HCT116 (cell line): ENCODE data around the gene ZDHHC4. TPM values are rescaled to one million over a fixed set of nuclear protein-coding genes. Genes with fewer than 3 reads are reported as not detected.
A peak's percentile ranks its signal among the peaks of the same experiment; 100 is the strongest.

Experiments
- ATAC-seq: fragments of 200-7000 bp; cut with Tn5 transposase; 2 replicates; pipeline ENCODE4 v1.9.1; 2020; ENCODE audit warnings: mild to moderate bottlenecking, moderate library complexity
- BruUV-seq: library from RNA; stranded (reverse); fragments of 400-500 nt; replicated peaks from 2 replicates; lab custom pipeline; 2021; lab: Mats Ljungman, UMichigan
- CTCF ChIA-PET: fragments of 300-600 bp; sonication (Branson Sonifier 250); formaldehyde crosslinking; loops from one replicate; lab custom pipeline; 2021; ENCODE audit warnings: antibody characterized with exemption; lab: Charles Lee
- POLR2A ChIA-PET: fragments of 300-600, 350-600 bp; sonication (Branson Sonifier 250); formaldehyde crosslinking; loops from one replicate; lab custom pipeline; 2021; ENCODE audit warnings: antibody characterized with exemption; lab: Charles Lee
- RAD21 ChIA-PET, 2 experiments: fragments of 300-600 bp; sonication (Branson Sonifier 250); formaldehyde crosslinking; loops; one replicate each; lab custom pipeline; 2023; ENCODE audit warnings: low total read pairs in 2 of 2; ENCODE audit not compliant: uncharacterized antibody in 2 of 2, unreplicated experiment in 2 of 2, low non-redundant PET in 1 of 2; lab: Charles Lee
- DNase-seq: peaks from one replicate; pipeline ENCODE4 v3.0.0-alpha.2; 2010; ENCODE audit warnings: low read depth, low spot score
- H2AFZ ChIP-seq: fragments of 200-600 bp; shearing (Covaris generic), sonication (generic); 2 replicates; pipeline ENCODE4 v1.6.1; 2017; ENCODE audit warnings: low read depth, mixed run types, mixed read lengths, antibody characterized with exemption, low read length; ENCODE audit not compliant: poor library complexity, severe bottlenecking
- H3K27ac ChIP-seq: 2 replicates; pipeline ENCODE4 v1.5.1; 2012; ENCODE audit warnings: low read depth, low read length
- H3K27me3 ChIP-seq: fragments of 200-600 bp; sonication (generic); 2 replicates; pipeline ENCODE4 v1.6.1; 2016; ENCODE audit warnings: mixed run types, low read length, mixed read lengths; ENCODE audit not compliant: insufficient read depth
- H3K36me3 ChIP-seq, 2 experiments: fragments of 200-500 bp in 1 of 2; fragments of 200-600 bp in 1 of 2; sonication (Bioruptor generic) in 1 of 2; sonication (generic) in 1 of 2; 2 replicates each; pipeline versions ENCODE4 v1.5.1 to v1.6.1; 2014 to 2016; ENCODE audit warnings: low read length in 2 of 2, inconsistent platforms in 1 of 2, mixed read lengths in 1 of 2, mixed run types in 1 of 2; ENCODE audit not compliant: insufficient read depth in 2 of 2, control insufficient read depth in 1 of 2
- H3K4me1 ChIP-seq, 2 experiments: fragments of 200-600 bp in 1 of 2; sonication (generic) in 1 of 2; 2 replicates each; pipeline versions ENCODE4 v1.5.1 to v1.6.1; 2012 to 2017; ENCODE audit warnings: low read length in 2 of 2, inconsistent platforms in 1 of 2, mild to moderate bottlenecking in 1 of 2, mixed read lengths in 1 of 2, mixed run types in 1 of 2, moderate library complexity in 1 of 2; ENCODE audit not compliant: insufficient read depth in 2 of 2, control insufficient read depth in 1 of 2
- H3K4me2 ChIP-seq: fragments of 200-600 bp; sonication (generic); 2 replicates; pipeline ENCODE4 v1.6.1; 2017; ENCODE audit warnings: mixed run types, low read length, mixed read lengths
- H3K4me3 ChIP-seq, 2 experiments: fragments of 200-600 bp in 1 of 2; sonication (generic) in 1 of 2; replicated peaks in 1 of 2; 2 replicates each; pipeline ENCODE4 v1.5.1; 2011 to 2016; ENCODE audit warnings: low read length in 2 of 2, control low read depth in 1 of 2, low read depth in 1 of 2, mild to moderate bottlenecking in 1 of 2, mixed read lengths in 1 of 2, mixed run types in 1 of 2
- H3K79me2 ChIP-seq: fragments of 200-600 bp; sonication (generic); 2 replicates; pipeline ENCODE4 v1.6.1; 2017; ENCODE audit warnings: mild to moderate bottlenecking, mixed run types, low read length, moderate library complexity, mixed read lengths; ENCODE audit not compliant: insufficient read depth
- H3K9ac ChIP-seq: fragments of 200-600 bp; sonication (generic); 2 replicates; pipeline ENCODE4 v1.6.1; 2016; ENCODE audit warnings: low read length, mixed read lengths
- H3K9me2 ChIP-seq: fragments of 200-600 bp; sonication (generic), shearing (Covaris generic); 2 replicates; pipeline ENCODE4 v1.6.1; 2017; ENCODE audit warnings: mixed run types, mild to moderate bottlenecking, moderate library complexity; ENCODE audit not compliant: insufficient read depth
- H3K9me3 ChIP-seq, 2 experiments: fragments of 200-500 bp in 1 of 2; fragments of 200-600 bp in 1 of 2; sonication (Bioruptor generic) in 1 of 2; sonication (generic) in 1 of 2; 2 replicates each; pipeline ENCODE4 v1.6.1; 2014 to 2017; ENCODE audit warnings: low read length in 2 of 2, mixed read lengths in 2 of 2, inconsistent platforms in 1 of 2, low read depth in 1 of 2, mild to moderate bottlenecking in 1 of 2, mixed run types in 1 of 2, moderate library complexity in 1 of 2; ENCODE audit not compliant: control insufficient read depth in 1 of 2, insufficient read depth in 1 of 2
- H4K20me1 ChIP-seq: fragments of 200-600 bp; sonication (generic), shearing (Covaris generic); 2 replicates; pipeline ENCODE4 v1.6.1; 2017; ENCODE audit warnings: mixed run types, mild to moderate bottlenecking, moderate library complexity; ENCODE audit not compliant: insufficient read depth
- CBX3 ChIP-seq: IDR thresholded peaks from 2 replicates; pipeline ENCODE4 v1.6.1; 2012; ENCODE audit warnings: low read depth
- CEBPB ChIP-seq: IDR thresholded peaks from 2 replicates; pipeline ENCODE4 v1.6.1; 2012; ENCODE audit warnings: low read depth
- EGR1 ChIP-seq: IDR thresholded peaks from 2 replicates; pipeline ENCODE4 v1.6.1; 2012; ENCODE audit warnings: low read depth
- ELF1 ChIP-seq: IDR thresholded peaks from 2 replicates; pipeline ENCODE4 v1.6.1; 2012; ENCODE audit warnings: low read depth, borderline replicate concordance
- EZH2 ChIP-seq: fragments of 200-600 bp; sonication (generic); IDR thresholded peaks from 2 replicates; pipeline ENCODE4 v1.6.1; 2017; ENCODE audit warnings: antibody characterized with exemption, mixed run types
- EZH2phosphoT487 ChIP-seq: fragments of 200-600 bp; IDR thresholded peaks from 2 replicates; pipeline ENCODE4 v1.6.1; 2018; ENCODE audit warnings: antibody characterized with exemption, borderline replicate concordance
- FOSL1 ChIP-seq: IDR thresholded peaks from 2 replicates; pipeline ENCODE4 v1.6.1; 2012; ENCODE audit warnings: low read depth
- POLR2A ChIP-seq: IDR thresholded peaks from 2 replicates; pipeline ENCODE4 v1.7.0; 2011; ENCODE audit warnings: borderline replicate concordance; ENCODE audit not compliant: insufficient read depth, insufficient read length; ENCODE audit errors: extremely low read depth
- POLR2AphosphoS5 ChIP-seq: IDR thresholded peaks from 2 replicates; pipeline ENCODE4 v1.6.1; 2011; ENCODE audit warnings: mild to moderate bottlenecking, low read depth, low read length, moderate library complexity
- SIN3A ChIP-seq: IDR thresholded peaks from 2 replicates; pipeline ENCODE4 v1.6.1; 2012; ENCODE audit warnings: low read depth
- SRF ChIP-seq: IDR thresholded peaks from 2 replicates; pipeline ENCODE4 v1.6.1; 2012; ENCODE audit warnings: low read depth
- TCF7L2 ChIP-seq: IDR thresholded peaks from 2 replicates; pipeline ENCODE4 v1.7.0; 2011; ENCODE audit warnings: borderline replicate concordance, inconsistent platforms; ENCODE audit not compliant: insufficient read depth, insufficient read length; ENCODE audit errors: extremely low read depth
- intact Hi-C: fragments of 100-400 bp; cut with micrococcal nuclease; formaldehyde crosslinking; loops from 2 replicates; pipeline ENCODE4 v1.10.0; 2022
- total RNA-seq: library from RNA; stranded (reverse); gene quantifications from one replicate; pipeline ENCODE4 v1.2.1, GENCODE V29; 2021; ENCODE audit not compliant: unreplicated experiment
- TF ChIP-seq, protein P1 (sequence below), 3 experiments: fragments of 200-600 bp in 1 of 3; sonication (generic) in 1 of 3; IDR thresholded peaks in 2 of 3; conservative IDR thresholded peaks in 1 of 3; 2 replicates each; pipeline ENCODE4 v1.5.1; 2012 to 2017; ENCODE audit warnings: low read depth in 2 of 3, low read length in 2 of 3, antibody characterized with exemption in 1 of 3, borderline replicate concordance in 1 of 3, control low read depth in 1 of 3, mild to moderate bottlenecking in 1 of 3, mixed read lengths in 1 of 3, mixed run types in 1 of 3, moderate library complexity in 1 of 3; ENCODE audit not compliant: insufficient read depth in 1 of 3

The ZDHHC4 gene
- total RNA-seq, 1 experiment from 2014 or later = 59.3 TPM

DNA sequence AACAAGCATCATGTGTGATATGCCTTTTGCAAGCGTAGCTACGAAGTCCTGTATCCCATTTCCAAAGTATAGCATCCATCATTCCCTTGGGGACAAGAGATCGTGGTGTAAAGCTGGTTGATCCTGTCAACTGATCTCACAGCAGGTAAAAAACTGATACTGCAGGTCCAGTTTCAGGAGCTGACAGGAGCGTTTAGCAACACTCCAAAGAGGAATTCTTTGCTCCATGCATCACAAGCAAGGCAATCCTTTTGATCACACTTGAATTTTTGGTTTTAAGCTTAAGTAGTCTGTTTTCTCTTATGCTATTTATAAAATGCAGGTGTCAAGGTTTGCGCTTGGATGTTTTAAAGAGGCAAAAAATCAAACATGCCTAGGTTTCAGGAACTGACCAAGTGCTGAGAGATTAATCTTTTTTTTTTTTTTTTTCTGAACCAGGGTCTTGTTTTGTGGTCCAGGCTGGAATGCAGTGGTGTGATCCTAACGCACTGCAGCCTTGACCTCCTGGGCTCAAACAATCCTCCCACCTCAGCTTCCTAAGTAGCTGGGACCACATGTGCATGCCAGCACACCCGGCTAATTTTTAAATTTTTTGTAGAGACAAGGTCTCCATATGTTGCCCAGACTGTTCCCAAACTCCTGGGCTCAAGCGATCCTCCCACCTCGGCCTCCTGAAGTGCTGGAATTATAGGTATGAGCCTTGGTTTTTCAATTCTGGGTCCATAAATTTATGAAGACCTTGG is 1.8 kb upstream of the ZDHHC4 start:
- ChIA-PET RAD21 (no interaction called here), CTCF (interaction anchor here (1.1 to 2.6 kb wide), 4 partner anchors 15 to 60 kb away, joined by 3 to 12 read pairs (median 4); partner anchors contain the start of gene INTS15)
- no peak for TF ChIP-seq EGR1
- no peak for TF ChIP-seq EZH2
- no peak for TF ChIP-seq EZH2phosphoT487
- no peak for TF ChIP-seq TCF7L2
- no peak for TF ChIP-seq FOSL1
- no peak for TF ChIP-seq SRF
- no peak for TF ChIP-seq POLR2AphosphoS5
- no peak for TF ChIP-seq CBX3
- TF ChIP-seq, protein P1, sequence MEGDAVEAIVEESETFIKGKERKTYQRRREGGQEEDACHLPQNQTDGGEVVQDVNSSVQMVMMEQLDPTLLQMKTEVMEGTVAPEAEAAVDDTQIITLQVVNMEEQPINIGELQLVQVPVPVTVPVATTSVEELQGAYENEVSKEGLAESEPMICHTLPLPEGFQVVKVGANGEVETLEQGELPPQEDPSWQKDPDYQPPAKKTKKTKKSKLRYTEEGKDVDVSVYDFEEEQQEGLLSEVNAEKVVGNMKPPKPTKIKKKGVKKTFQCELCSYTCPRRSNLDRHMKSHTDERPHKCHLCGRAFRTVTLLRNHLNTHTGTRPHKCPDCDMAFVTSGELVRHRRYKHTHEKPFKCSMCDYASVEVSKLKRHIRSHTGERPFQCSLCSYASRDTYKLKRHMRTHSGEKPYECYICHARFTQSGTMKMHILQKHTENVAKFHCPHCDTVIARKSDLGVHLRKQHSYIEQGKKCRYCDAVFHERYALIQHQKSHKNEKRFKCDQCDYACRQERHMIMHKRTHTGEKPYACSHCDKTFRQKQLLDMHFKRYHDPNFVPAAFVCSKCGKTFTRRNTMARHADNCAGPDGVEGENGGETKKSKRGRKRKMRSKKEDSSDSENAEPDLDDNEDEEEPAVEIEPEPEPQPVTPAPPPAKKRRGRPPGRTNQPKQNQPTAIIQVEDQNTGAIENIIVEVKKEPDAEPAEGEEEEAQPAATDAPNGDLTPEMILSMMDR (IDR thresholded peaks at IDR 0.05 in 2 of 3, conservative IDR thresholded peaks at IDR 0.05 in 1 of 3; ENCODE audit: borderline replicate concordance in 1 of 3, insufficient read depth in 1 of 3, low read depth in 2 of 3, low read length in 2 of 3) = no peak
- no peak for TF ChIP-seq POLR2A
- TF ChIP-seq ELF1 = no peak
- no peak for TF ChIP-seq CEBPB
- TF ChIP-seq SIN3A = no peak

More for the DNA sequence above, 1.8 kb upstream of the ZDHHC4 start:
- Histone ChIP-seq H3K4me3 (peak overlapping the region in 1 of 2 experiments; percentile 69; a peak in 2 of 4 replicates), H3K27me3 (no peaks in the 10 kb centered on the region), H2AFZ (no peak overlapping the region), H3K9me2 (no peaks in the 10 kb centered on the region), H3K27ac (no peak overlapping the region), H3K9me3 (no peaks in the 10 kb centered on the region), H3K79me2 (peaks cover 22% of the 10 kb centered on the region; the same call in 1 of the 2 replicates), H3K36me3 (peaks cover 0 to 1% of the 10 kb centered on the region in 2 experiments; a peak in 2 of 4 replicates), H3K9ac (peak overlapping the region; percentile 82), H4K20me1 (no peaks in the 10 kb centered on the region), H3K4me2 (peak overlapping the region; percentile 96), H3K4me1 (peaks cover 11 to 23% of the 10 kb centered on the region in 2 experiments)
- intact Hi-C loops = no loop called here
- ATAC-seq (no peak), DNase-seq (no peak)
- no TSS peak for BruUV-seq
- POLR2A ChIA-PET = interaction anchor here (0.7 kb wide), 1 partner anchor 190 kb away, joined by 6 read pairs; no protein-coding TSS in a partner anchor
